NCI-H1105 treated with DMSO at 0.1 percent for 48 hours (cell line): ENCODE measurements around the gene NHERF2.

Source experiments
- DNase-seq: peaks from one replicate; lab custom pipeline; 2025; lab: John Stamatoyannopoulos, UW

Gene NHERF2

GRCh38 chr16:2040787-2041522 is 14.3 kb downstream of the NHERF2 start:
- DNase-seq = no peak

GRCh38 chr16:2042171-2042985 is 15.7 kb downstream of the NHERF2 start:
- DNase-seq = peak; percentile 21

- DNase-seq = no peak
Measured at GRCh38 chr16:2042986-2043666, 16.4 kb downstream of the NHERF2 start.

- no peak for DNase-seq
Measured at GRCh38 chr16:2043667-2044451, 17.2 kb downstream of the NHERF2 start.

- DNase-seq = no peak
Measured at GRCh38 chr16:2044541-2044940, 17.8 kb downstream of the NHERF2 start.

GRCh38 chr16:2045965-2046892 is 19.5 kb downstream of the NHERF2 start:
- DNase-seq = no peak

GRCh38 chr16:2046893-2047329 is 20.2 kb downstream of the NHERF2 start:
- DNase-seq = peak; percentile 19

- DNase-seq = peak; percentile 79
Measured at GRCh38 chr16:2047330-2048115, 20.8 kb downstream of the NHERF2 start, which contains the start of the genes NTHL1 and TSC2. Gene NTHL1 (minus strand): TSS chr16:2047834. CDS start chr16:2047823, 11 bp downstream. Gene TSC2 (plus strand): TSS chr16:2047985. CDS start chr16:2048616, 631 bp downstream.

- DNase-seq = no peak
Measured at GRCh38 chr16:2048116-2048543, 21.4 kb downstream of the NHERF2 start.

- DNase-seq = no peak
Measured at GRCh38 chr16:2053211-2053610, 26.5 kb downstream of the NHERF2 start.

GRCh38 chr16:2053897-2054296 is 27.2 kb downstream of the NHERF2 start:
- DNase-seq = no peak

GRCh38 chr16:2054543-2055245 is 28.0 kb downstream of the NHERF2 start:
- peak; percentile 79 for DNase-seq

GRCh38 chr16:2056077-2056476 is 29.4 kb downstream of the NHERF2 start:
- no peak for DNase-seq

- no peak for DNase-seq
Measured at GRCh38 chr16:2056681-2057407, 30.1 kb downstream of the NHERF2 start.

- no peak for DNase-seq
Measured at GRCh38 chr16:2057438-2057837, 30.7 kb downstream of the NHERF2 start.

GRCh38 chr16:2058420-2058819 is 31.7 kb downstream of the NHERF2 start:
- no peak for DNase-seq

- no peak for DNase-seq
Measured at GRCh38 chr16:2058872-2059271, 32.2 kb downstream of the NHERF2 start.

GRCh38 chr16:2060346-2060745 is 33.6 kb downstream of the NHERF2 start:
- no peak for DNase-seq
